IPS-20b (cell line): ENCODE data around the gene BDH1.

Experiments
- H3K27ac ChIP-seq: one replicate; pipeline ENCODE4 v1.5.1; 2013; ENCODE audit warnings: low read length
- H3K27me3 ChIP-seq: 2 replicates; pipeline ENCODE4 v1.6.1; 2013; ENCODE audit warnings: mild to moderate bottlenecking, low read length, inconsistent platforms; ENCODE audit not compliant: insufficient read depth
- H3K36me3 ChIP-seq: 2 replicates; pipeline ENCODE4 v1.6.1; 2013; ENCODE audit warnings: low read depth, mild to moderate bottlenecking, inconsistent platforms, low read length, moderate library complexity; ENCODE audit not compliant: insufficient read depth
- H3K4me1 ChIP-seq: 2 replicates; pipeline ENCODE4 v1.6.1; 2013; ENCODE audit warnings: mild to moderate bottlenecking, control low read depth, inconsistent platforms, low read length, moderate library complexity; ENCODE audit not compliant: insufficient read depth
- H3K4me3 ChIP-seq: 2 replicates; pipeline ENCODE4 v1.5.1; 2013; ENCODE audit warnings: mild to moderate bottlenecking, low read length, inconsistent platforms
- H3K9ac ChIP-seq: 2 replicates; pipeline ENCODE4 v1.6.1; 2013; ENCODE audit warnings: low read depth, mild to moderate bottlenecking, inconsistent platforms, low read length, moderate library complexity
- H3K9me3 ChIP-seq: 2 replicates; pipeline ENCODE4 v1.6.1; 2013; ENCODE audit warnings: mild to moderate bottlenecking, low read depth, low read length, inconsistent platforms; ENCODE audit not compliant: insufficient read depth

Gene BDH1

DNA sequence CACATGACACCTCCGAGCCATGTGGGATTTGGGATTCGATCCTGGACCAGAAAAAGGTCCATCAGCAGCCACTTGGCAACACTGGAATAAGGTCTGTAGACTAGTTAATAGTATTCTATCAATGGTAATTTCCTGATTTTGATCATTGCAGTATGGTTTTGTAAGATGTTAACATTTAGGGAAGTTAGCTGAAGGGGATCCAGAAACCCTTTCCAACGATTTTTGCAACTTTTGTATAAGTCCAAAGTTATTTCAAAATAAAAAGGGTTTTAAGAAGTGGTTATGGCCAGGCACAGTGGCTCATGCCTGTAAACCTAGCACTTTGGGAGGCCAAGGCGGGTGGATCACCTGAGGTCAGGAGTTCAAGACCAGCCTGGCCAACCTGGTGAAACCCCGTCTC is 10.2 kb downstream of the BDH1 start:
- peaks cover 3% of the 10 kb centered on the region; the same call in 1 of the 2 replicates for H3K36me3 ChIP-seq
- no peaks in the 10 kb centered on the region for H3K9me3 ChIP-seq
- no peak overlapping the region for H3K27ac ChIP-seq
- H3K9ac ChIP-seq = no peak overlapping the region
- H3K27me3 ChIP-seq = peaks cover 7% of the 10 kb centered on the region; the same call in 1 of the 2 replicates
- H3K4me1 ChIP-seq = peaks cover 27% of the 10 kb centered on the region
- H3K4me3 ChIP-seq = no peak overlapping the region

DNA sequence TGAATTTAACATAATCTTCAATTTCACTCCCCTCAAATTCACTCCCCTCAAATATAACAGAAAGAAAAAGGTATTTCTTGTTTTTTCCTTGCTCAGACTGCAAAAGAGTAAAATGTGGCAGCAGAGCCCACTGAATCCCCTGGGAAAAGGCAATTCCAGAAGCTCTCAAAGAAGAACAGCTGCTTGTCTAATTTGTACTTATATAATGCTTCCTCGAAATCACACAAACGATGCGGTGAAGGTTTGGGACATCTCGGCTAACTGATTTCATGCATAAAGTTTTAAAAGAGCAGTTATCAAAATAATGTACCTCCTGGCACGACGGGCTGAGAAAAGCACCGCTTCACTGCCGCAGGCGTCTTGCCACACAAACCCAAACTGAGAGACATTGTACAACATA is 10.7 kb downstream of the BDH1 start:
- H3K4me1 ChIP-seq = peaks cover 24% of the 10 kb centered on the region
- H3K9me3 ChIP-seq = no peaks in the 10 kb centered on the region
- H3K4me3 ChIP-seq = no peak overlapping the region
- H3K27me3 ChIP-seq = peaks cover 7% of the 10 kb centered on the region; the same call in 1 of the 2 replicates
- peaks cover 3% of the 10 kb centered on the region; the same call in 1 of the 2 replicates for H3K36me3 ChIP-seq
- no peak overlapping the region for H3K9ac ChIP-seq
- no peak overlapping the region for H3K27ac ChIP-seq

DNA sequence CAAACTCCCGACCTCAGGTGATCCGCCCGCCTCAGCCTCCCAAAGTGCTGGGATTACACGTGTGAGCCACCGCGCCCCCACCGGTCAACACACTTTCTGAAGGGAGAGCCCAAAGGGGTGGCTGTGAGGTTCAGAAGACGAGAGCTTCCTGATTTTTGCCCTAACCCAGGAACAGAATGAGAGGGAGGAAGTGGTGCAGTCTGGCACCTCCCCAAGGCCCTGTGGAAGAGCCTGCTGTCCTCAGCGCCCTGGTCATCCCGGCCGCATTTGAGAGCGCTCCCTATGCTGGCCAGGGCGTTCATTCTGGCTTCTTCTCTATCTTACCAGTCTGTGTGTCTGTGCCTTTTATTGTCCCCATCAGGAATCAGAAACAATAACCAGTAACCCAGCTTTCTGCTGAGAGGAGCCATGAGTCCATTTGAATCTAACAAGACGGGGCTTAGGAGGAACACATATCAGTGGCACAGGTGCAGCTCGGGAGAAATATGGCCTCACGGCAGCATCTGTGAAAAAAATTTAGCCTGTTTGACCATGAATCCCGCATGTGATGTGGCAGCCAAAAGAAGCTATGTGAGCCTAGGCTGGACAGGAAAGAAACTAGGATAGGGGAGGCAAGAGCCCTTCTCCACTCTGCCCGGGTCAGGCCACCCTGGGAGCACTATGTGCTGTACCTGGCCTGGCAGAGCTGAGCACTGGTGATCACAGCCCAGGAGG is 12.9 kb downstream of the BDH1 start:
- Histone ChIP-seq H3K27me3 (peaks cover 7% of the 10 kb centered on the region; the same call in 1 of the 2 replicates), H3K36me3 (peaks cover 3% of the 10 kb centered on the region; the same call in 1 of the 2 replicates), H3K27ac (no peak overlapping the region), H3K4me3 (no peak overlapping the region), H3K4me1 (peaks cover 18% of the 10 kb centered on the region; the same call in 1 of the 2 replicates), H3K9ac (no peak overlapping the region), H3K9me3 (no peaks in the 10 kb centered on the region)

DNA sequence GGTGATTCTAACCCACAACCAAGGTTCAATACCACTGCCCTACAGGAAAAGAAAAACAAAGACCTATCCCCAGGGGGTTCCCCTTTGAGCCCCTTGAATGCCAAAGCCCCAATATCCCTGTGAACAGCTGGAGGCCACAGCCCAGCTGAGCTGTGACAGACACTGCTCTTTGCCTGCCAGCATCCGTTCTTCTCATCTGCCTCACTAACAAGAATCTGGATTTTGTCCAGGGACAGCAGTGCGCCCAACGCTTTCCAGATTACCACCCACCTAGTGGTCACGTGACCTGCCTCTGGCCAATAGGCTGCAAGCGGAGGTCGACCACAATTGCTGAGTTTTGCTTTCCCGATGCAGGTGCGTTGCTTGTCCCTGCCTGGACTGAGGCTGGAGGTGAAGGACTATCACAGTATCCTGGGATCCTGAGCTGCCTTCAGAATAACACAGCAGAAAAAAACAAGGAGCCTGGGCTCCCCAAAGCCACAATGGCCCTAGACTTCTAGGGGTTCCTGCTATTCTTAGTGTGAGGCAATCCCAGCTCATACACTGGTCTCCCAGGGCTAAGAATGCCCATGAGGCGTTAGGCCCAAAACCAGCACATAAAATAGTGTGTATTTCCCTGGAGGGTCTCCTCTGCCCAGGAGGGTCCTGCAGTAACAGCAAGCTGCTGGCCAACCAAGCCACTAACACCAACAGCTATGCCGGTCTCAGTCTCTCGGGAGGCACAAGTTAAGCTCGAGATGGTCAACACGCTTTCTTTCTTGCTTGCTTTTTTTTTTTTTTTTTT is 13.8 kb downstream of the BDH1 start:
- peak overlapping the region; percentile 32; the same call in 1 of the 2 replicates for H3K4me3 ChIP-seq
- peaks cover 10% of the 10 kb centered on the region; the same call in 1 of the 2 replicates for H3K36me3 ChIP-seq
- H3K9ac ChIP-seq = no peak overlapping the region
- H3K27me3 ChIP-seq = peaks cover 7% of the 10 kb centered on the region; the same call in 1 of the 2 replicates
- H3K4me1 ChIP-seq = peaks cover 18% of the 10 kb centered on the region; the same call in 1 of the 2 replicates
- H3K9me3 ChIP-seq = no peaks in the 10 kb centered on the region
- no peak overlapping the region for H3K27ac ChIP-seq

DNA sequence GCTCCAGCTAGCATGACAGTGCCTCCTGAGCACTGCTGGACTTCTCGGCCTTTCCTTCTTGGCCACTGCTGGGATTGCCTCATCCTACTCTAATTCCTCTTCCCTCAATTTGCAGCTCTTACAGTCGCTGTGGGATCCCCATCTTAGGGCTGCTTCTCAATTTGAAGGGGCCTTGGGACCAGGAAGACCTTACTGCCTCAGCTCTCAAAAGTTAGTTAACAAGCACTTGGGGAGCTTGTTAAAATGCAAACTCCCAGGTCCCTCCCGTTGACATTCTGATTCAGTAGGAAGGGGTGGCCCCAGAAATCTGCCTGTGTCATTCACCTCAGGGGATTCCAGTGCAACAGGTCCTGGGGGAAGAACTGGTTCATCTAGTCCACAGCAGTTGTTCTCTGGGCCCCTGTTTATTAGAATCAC is 14.8 kb downstream of the BDH1 start:
- peaks cover 18% of the 10 kb centered on the region; the same call in 1 of the 2 replicates for H3K4me1 ChIP-seq
- H3K9ac ChIP-seq = no peak overlapping the region
- peaks cover 7% of the 10 kb centered on the region; the same call in 1 of the 2 replicates for H3K27me3 ChIP-seq
- no peak overlapping the region for H3K27ac ChIP-seq
- H3K4me3 ChIP-seq = peak overlapping the region; percentile 32; the same call in 1 of the 2 replicates
- peaks cover 10% of the 10 kb centered on the region; the same call in 1 of the 2 replicates for H3K36me3 ChIP-seq
- no peaks in the 10 kb centered on the region for H3K9me3 ChIP-seq

DNA sequence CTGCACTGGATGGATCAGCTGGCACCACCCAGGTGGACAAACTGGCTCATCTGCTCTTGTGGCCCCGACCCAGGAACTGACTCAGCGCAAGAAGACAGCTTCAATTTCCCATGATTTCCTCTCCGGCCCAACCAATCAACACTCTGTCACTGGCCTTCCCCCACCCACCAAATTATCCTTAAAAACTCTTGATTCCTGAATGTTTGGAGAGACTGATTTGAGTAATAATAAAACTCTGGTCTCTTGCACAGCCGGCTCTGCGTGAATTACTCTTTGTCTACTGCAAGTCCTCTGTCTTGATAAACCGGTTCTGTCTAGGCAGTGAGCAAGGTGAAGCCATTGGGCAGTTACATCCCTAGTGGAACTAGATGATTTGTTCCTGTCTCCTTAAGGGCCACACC is 16.1 kb downstream of the BDH1 start:
- peaks cover 6% of the 10 kb centered on the region; the same call in 1 of the 2 replicates for H3K36me3 ChIP-seq
- H3K4me1 ChIP-seq = peaks cover 18% of the 10 kb centered on the region; the same call in 1 of the 2 replicates
- H3K27me3 ChIP-seq = peaks cover 7% of the 10 kb centered on the region; the same call in 1 of the 2 replicates
- H3K27ac ChIP-seq = no peak overlapping the region
- no peak overlapping the region for H3K4me3 ChIP-seq
- no peaks in the 10 kb centered on the region for H3K9me3 ChIP-seq
- H3K9ac ChIP-seq = no peak overlapping the region

DNA sequence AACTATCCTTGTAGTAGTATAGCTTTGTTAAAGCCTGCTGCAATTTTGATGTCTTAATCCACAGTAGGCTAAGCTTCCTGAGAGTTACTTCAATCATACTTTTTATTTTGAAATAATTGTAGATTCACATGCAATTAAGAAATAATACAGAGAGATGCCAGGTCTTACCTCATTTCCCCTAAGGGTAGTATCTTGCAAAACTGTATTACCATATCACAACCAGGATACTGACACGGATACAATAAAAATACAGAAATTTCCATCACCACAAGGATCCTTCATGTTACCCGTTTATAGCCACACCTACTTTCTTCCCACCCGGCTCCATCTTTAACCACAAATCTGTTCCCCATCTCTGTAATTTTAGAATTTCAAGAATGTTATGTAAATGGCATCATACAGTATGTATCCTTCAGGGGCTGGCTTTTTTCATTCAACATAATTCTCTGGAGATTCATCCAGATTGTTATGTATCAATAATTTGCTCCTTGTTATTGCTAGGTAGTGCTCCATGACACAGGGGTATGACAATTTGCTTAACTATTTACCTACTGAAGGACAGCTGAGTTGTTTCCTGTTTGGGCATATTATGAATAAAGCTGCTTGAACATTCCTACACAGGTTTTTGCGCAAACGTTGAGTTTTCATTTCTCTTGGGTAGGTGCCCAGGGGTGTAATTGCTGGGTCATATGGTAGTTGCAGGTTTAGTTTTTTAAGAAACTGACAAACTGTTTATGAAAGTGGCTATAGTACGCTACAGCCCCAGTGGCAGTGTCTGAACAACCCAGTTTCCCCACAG is 21.6 kb downstream of the BDH1 start:
- peaks cover 19% of the 10 kb centered on the region for H3K36me3 ChIP-seq

DNA sequence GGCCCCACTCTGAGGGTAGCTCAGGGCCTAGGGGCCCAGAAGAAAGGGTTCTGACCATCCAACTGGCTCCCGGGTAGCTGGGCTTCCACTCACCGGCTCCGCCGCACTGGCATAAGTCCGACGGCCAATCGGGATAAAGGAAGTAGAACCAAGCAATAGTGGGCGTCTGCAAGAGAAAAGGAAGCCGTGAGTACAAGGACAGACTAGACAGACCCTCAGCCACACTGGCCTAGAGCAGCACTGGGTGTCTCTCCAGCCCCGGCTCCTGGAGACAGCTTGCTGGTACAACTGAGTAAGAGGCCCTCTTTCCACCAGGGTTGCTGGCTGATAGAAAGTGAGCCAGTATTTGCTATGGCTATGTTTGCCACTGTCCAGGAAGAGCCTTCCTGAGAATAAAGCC is 22.4 kb downstream of the BDH1 start:
- Histone ChIP-seq H3K9ac (no peak overlapping the region), H3K36me3 (peaks cover 20% of the 10 kb centered on the region), H3K4me3 (no peak overlapping the region), H3K27ac (no peak overlapping the region), H3K4me1 (no peaks in the 10 kb centered on the region), H3K9me3 (no peaks in the 10 kb centered on the region), H3K27me3 (no peaks in the 10 kb centered on the region)

More for the DNA sequence above, 21.6 kb downstream of the BDH1 start:
- no peaks in the 10 kb centered on the region for H3K27me3 ChIP-seq
- H3K9me3 ChIP-seq = no peaks in the 10 kb centered on the region
- H3K4me3 ChIP-seq = no peak overlapping the region
- H3K27ac ChIP-seq = no peak overlapping the region
- H3K9ac ChIP-seq = no peak overlapping the region
- no peaks in the 10 kb centered on the region for H3K4me1 ChIP-seq

DNA sequence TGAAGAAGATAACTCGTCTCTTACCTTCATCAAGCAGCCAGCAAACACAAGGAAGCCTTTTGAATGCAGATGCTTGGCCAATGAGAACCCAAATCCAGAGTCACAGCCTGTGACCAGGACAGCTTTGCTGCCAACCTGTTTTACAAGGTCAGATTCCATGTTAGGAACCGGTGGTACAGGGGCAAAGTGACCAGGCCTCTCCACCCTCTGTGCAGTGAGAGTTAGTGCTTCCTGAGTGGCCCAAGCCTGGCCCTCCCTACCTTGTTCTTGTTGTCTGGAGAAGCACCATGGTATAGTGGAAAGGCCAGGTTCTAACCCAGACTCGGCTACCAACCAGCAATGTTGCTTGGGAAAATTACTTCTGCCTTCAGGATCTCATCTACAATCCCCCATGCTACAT is 23.4 kb downstream of the BDH1 start:
- H3K36me3 ChIP-seq = peaks cover 21% of the 10 kb centered on the region

DNA sequence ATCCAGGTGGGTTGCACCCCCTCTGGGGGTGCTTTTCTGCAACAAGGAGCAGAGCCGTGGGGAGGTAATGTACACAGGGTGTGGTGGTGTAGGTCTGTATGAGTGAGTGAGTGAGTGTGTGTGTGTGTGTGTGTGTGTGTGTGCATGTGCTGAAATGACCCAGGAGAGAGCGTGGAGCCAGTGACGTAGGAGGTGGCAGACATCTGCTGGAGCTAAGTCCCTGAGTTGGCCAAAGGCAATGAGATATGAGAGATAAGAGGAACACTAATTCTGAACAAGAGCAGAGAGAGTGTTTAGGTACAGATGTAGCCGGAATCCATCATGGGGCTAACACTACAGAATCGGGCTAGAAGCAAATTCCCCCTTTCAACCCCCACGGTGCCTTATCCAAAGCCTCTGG is 27.6 kb downstream of the BDH1 start:
- Histone ChIP-seq H3K4me1 (no peaks in the 10 kb centered on the region), H3K36me3 (peaks cover 17% of the 10 kb centered on the region), H3K9me3 (no peaks in the 10 kb centered on the region), H3K9ac (no peak overlapping the region), H3K27me3 (no peaks in the 10 kb centered on the region), H3K27ac (no peak overlapping the region), H3K4me3 (no peak overlapping the region)

More for the DNA sequence above, 23.4 kb downstream of the BDH1 start:
- H3K27me3 ChIP-seq = no peaks in the 10 kb centered on the region
- H3K4me3 ChIP-seq = no peak overlapping the region
- no peaks in the 10 kb centered on the region for H3K9me3 ChIP-seq
- no peaks in the 10 kb centered on the region for H3K4me1 ChIP-seq
- H3K27ac ChIP-seq = no peak overlapping the region
- no peak overlapping the region for H3K9ac ChIP-seq

DNA sequence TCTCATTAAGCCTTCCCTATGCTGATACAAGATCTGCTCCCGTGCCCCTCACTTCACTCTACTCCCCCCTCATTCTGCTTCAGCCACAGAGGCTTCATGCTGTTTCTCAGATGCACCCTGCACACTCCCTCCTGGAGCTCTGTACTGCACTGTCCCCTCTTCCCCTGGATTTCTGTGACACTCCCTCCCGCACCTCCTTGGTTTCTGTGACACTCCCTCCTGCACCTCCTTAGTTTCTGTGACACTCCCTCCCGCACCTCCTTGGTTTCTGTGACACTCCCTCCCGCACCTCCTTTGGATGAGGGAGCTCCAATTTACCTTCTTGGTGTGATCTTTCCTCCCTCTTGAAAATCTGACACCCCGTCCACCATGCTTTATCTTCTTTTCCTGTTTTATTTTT is 28.2 kb downstream of the BDH1 start:
- H3K27ac ChIP-seq = no peak overlapping the region
- no peaks in the 10 kb centered on the region for H3K4me1 ChIP-seq
- peaks cover 17% of the 10 kb centered on the region for H3K36me3 ChIP-seq
- no peaks in the 10 kb centered on the region for H3K9me3 ChIP-seq
- no peak overlapping the region for H3K4me3 ChIP-seq
- no peaks in the 10 kb centered on the region for H3K27me3 ChIP-seq
- no peak overlapping the region for H3K9ac ChIP-seq
